SK-N-SH (cell line): ENCODE measurements around the gene ATG3. TPM values are rescaled to one million over a fixed set of nuclear protein-coding genes. Genes with fewer than 3 reads are reported as not detected.

Experiments used
- CTCF ChIA-PET: fragments of 300-600, 350-600 bp; formaldehyde crosslinking; extraction: SDS; loops from one replicate; lab custom pipeline; 2021; lab: Yijun Ruan, JAX
- POLR2A ChIA-PET: fragments of 350-600 bp; sonication (Branson Sonifier 250); formaldehyde crosslinking; extraction: SDS; loops from one replicate; lab custom pipeline; 2020; ENCODE audit warnings: antibody characterized with exemption, inconsistent platforms; lab: Yijun Ruan, JAX
- DNase-seq: peaks from one replicate; pipeline ENCODE4 v3.0.0; 2012
- H2AFZ ChIP-seq: fragments of 200-600 bp; sonication (generic); 2 replicates; pipeline ENCODE4 v1.8.1; 2016; ENCODE audit warnings: antibody characterized with exemption, mild to moderate bottlenecking, low read depth
- H3F3A ChIP-seq: fragments of 200-600 bp; sonication (generic); replicated peaks from 2 replicates; pipeline ENCODE3; 2016; ENCODE audit warnings: antibody characterized with exemption, mild to moderate bottlenecking; ENCODE audit not compliant: insufficient read depth
- H3K27ac ChIP-seq, 2 experiments: fragments of 200-500 bp in 1 of 2; fragments of 200-600 bp in 1 of 2; sonication (Bioruptor generic) in 1 of 2; sonication (generic), shearing (Covaris generic) in 1 of 2; 2 replicates each; pipeline versions ENCODE4 v1.5.1 to v1.6.1; 2014 to 2016; ENCODE audit warnings: low read depth in 2 of 2, inconsistent platforms in 1 of 2, low read length in 1 of 2, mild to moderate bottlenecking in 1 of 2, mixed read lengths in 1 of 2
- H3K27me3 ChIP-seq: fragments of 200-600 bp; sonication (generic), shearing (Covaris generic); 2 replicates; pipeline ENCODE4 v1.6.1; 2016; ENCODE audit warnings: mixed run types; ENCODE audit not compliant: insufficient read depth
- H3K36me3 ChIP-seq, 2 experiments: fragments of 200-500 bp in 1 of 2; fragments of 200-600 bp in 1 of 2; sonication (Bioruptor generic) in 1 of 2; sonication (generic) in 1 of 2; replicated peaks in 1 of 2; 2 replicates each; pipeline versions ENCODE3 to v1.5.1; 2014 to 2016; ENCODE audit warnings: low read length in 1 of 2, mild to moderate bottlenecking in 1 of 2; ENCODE audit not compliant: insufficient read depth in 2 of 2, control insufficient read depth in 1 of 2
- H3K4me1 ChIP-seq, 2 experiments: fragments of 200-500 bp in 1 of 2; fragments of 200-600 bp in 1 of 2; sonication (Bioruptor generic) in 1 of 2; sonication (generic), shearing (Covaris generic) in 1 of 2; 2 replicates each; pipeline versions ENCODE4 v1.5.1 to v1.6.1; 2014 to 2016; ENCODE audit warnings: low read depth in 1 of 2, low read length in 1 of 2, mixed run types in 1 of 2; ENCODE audit not compliant: insufficient read depth in 2 of 2, control insufficient read depth in 1 of 2
- H3K4me2 ChIP-seq: fragments of 200-600 bp; sonication (generic), shearing (Covaris generic); 2 replicates; pipeline ENCODE4 v1.6.1; 2017; ENCODE audit warnings: mixed run types
- H3K4me3 ChIP-seq, 2 experiments: fragments of 200-500 bp in 1 of 2; fragments of 200-600 bp in 1 of 2; sonication (Bioruptor generic) in 1 of 2; sonication (generic), shearing (Covaris generic) in 1 of 2; 2 replicates each; pipeline versions ENCODE4 v1.5.1 to v1.8.1; 2014 to 2016; ENCODE audit warnings: low read depth in 2 of 2, inconsistent platforms in 1 of 2, low read length in 1 of 2, mild to moderate bottlenecking in 1 of 2, mixed read lengths in 1 of 2, moderate library complexity in 1 of 2
- H3K79me2 ChIP-seq: fragments of 200-600 bp; sonication (generic); 2 replicates; pipeline ENCODE4 v1.8.1; 2017; ENCODE audit warnings: mild to moderate bottlenecking; ENCODE audit not compliant: insufficient read depth
- H3K9ac ChIP-seq: fragments of 200-600 bp; sonication (generic); 2 replicates; pipeline ENCODE4 v1.6.1; 2017; ENCODE audit warnings: mixed run types
- H3K9me2 ChIP-seq: fragments of 200-600 bp; sonication (generic); 2 replicates; pipeline ENCODE4 v1.6.1; 2017; ENCODE audit warnings: mixed run types
- H3K9me3 ChIP-seq: fragments of 200-600 bp; sonication (generic); 2 replicates; pipeline ENCODE4 v1.6.1; 2017; ENCODE audit warnings: mixed run types, mild to moderate bottlenecking, moderate library complexity
- H4K20me1 ChIP-seq: fragments of 200-600 bp; sonication (generic); 2 replicates; pipeline ENCODE4 v1.6.1; 2017; ENCODE audit warnings: mild to moderate bottlenecking, mixed run types; ENCODE audit not compliant: insufficient read depth
- CHD2 ChIP-seq: fragments of 150-350 bp; IDR thresholded peaks from 2 replicates; pipeline ENCODE4 v1.6.1; 2018; ENCODE audit warnings: low read length; ENCODE audit not compliant: partially characterized antibody
- ELF1 ChIP-seq: IDR thresholded peaks from 2 replicates; pipeline ENCODE4 v1.4.0; 2012
- EP300 ChIP-seq, 2 experiments: IDR thresholded peaks; 2 replicates each; pipeline versions ENCODE4 v1.4.0 to v1.6.1; 2012; ENCODE audit warnings: borderline replicate concordance in 1 of 2, low read depth in 1 of 2, low read length in 1 of 2
- EZH2phosphoT487 ChIP-seq: fragments of 200-600 bp; sonication (generic); IDR thresholded peaks from 2 replicates; pipeline ENCODE4 v1.6.1; 2017; ENCODE audit warnings: low read depth, mixed run types, mild to moderate bottlenecking, antibody characterized with exemption, moderate library complexity, borderline replicate concordance
- FOXJ3 ChIP-seq: sonication (generic); formaldehyde crosslinking; IDR thresholded peaks from 2 replicates; pipeline ENCODE4 v1.5.1; 2020; ENCODE audit warnings: mild to moderate bottlenecking, missing genetic modification reagents
- GATA2 ChIP-seq: sonication (generic); formaldehyde crosslinking; IDR thresholded peaks from 2 replicates; pipeline ENCODE4 v1.5.0; 2020; ENCODE audit warnings: mild to moderate bottlenecking, missing genetic modification reagents
- JUND ChIP-seq: IDR thresholded peaks from 2 replicates; pipeline ENCODE4 v1.4.0; 2012
- MEF2A ChIP-seq: IDR thresholded peaks from 2 replicates; pipeline ENCODE4 v1.4.0; 2012; ENCODE audit warnings: low read depth, borderline replicate concordance
- NRF1 ChIP-seq: IDR thresholded peaks from 2 replicates; pipeline ENCODE4 v1.6.1; 2012; ENCODE audit warnings: low read depth, mild to moderate bottlenecking, low read length
- POLR2AphosphoS5 ChIP-seq: IDR thresholded peaks from 2 replicates; pipeline ENCODE4 v1.6.1; 2012; ENCODE audit warnings: low read depth, low read length
- RCOR1 ChIP-seq: fragments of 150-350 bp; IDR thresholded peaks from 2 replicates; pipeline ENCODE4 v1.6.1; 2017; ENCODE audit warnings: antibody characterized with exemption, low read length
- RFX5 ChIP-seq: IDR thresholded peaks from 2 replicates; pipeline ENCODE4 v1.6.1; 2012; ENCODE audit warnings: mild to moderate bottlenecking, improper control_type of control experiment, low read length
- RXRA ChIP-seq: IDR thresholded peaks from 2 replicates; pipeline ENCODE4 v1.4.0; 2012; ENCODE audit warnings: low read depth, mild to moderate bottlenecking, borderline replicate concordance
- SIN3A ChIP-seq: IDR thresholded peaks from 2 replicates; pipeline ENCODE4 v1.6.1; 2012; ENCODE audit warnings: low read depth, mild to moderate bottlenecking, low read length, moderate library complexity, borderline replicate concordance
- SMC3 ChIP-seq: IDR thresholded peaks from 2 replicates; pipeline ENCODE4 v1.6.1; 2012; ENCODE audit warnings: low read depth, low read length, improper control_type of control experiment
- TAF1 ChIP-seq: IDR thresholded peaks from 2 replicates; pipeline ENCODE4 v1.6.1; 2012; ENCODE audit warnings: low read depth, mild to moderate bottlenecking, low read length, moderate library complexity, borderline replicate concordance
- TCF12 ChIP-seq: IDR thresholded peaks from 2 replicates; pipeline ENCODE4 v1.4.0; 2012
- TEAD4 ChIP-seq: IDR thresholded peaks from 2 replicates; pipeline ENCODE4 v1.4.0; 2012; ENCODE audit warnings: mild to moderate bottlenecking, borderline replicate concordance; ENCODE audit not compliant: insufficient read depth
- YY1 ChIP-seq: IDR thresholded peaks from 2 replicates; pipeline ENCODE4 v1.4.0; 2012; ENCODE audit warnings: low read depth, mild to moderate bottlenecking
- WGBS: methylation state at CpG from one replicate; pipeline ENCODE4 v1.1.6; 2017; ENCODE audit warnings: low lambda C conversion rate; 5-methylcytosine and 5-hydroxymethylcytosine counted together
- polyA plus RNA-seq, 3 experiments: library from polyadenylated mRNA; depleted of rRNA; stranded (reverse); fragments of >200 nt; gene quantifications; 2 replicates each; pipeline ENCODE4 v1.2.3, GENCODE V29; 2012
- TF ChIP-seq, protein P1 (sequence below): IDR thresholded peaks from 2 replicates; pipeline ENCODE4 v1.4.0; 2012; ENCODE audit warnings: low read depth
- TF ChIP-seq, protein P2 (sequence below): fragments of 150-350 bp; IDR thresholded peaks from 2 replicates; pipeline ENCODE4 v1.6.1; 2016; ENCODE audit warnings: mild to moderate bottlenecking, low read depth, low read length
- TF ChIP-seq, protein P3 (sequence below): IDR thresholded peaks from 2 replicates; pipeline ENCODE4; 2012

ATG3 gene
- polyA plus RNA-seq, 1 of the 3 experiments (the other 2 are of a cell fraction) = 38.8 TPM

DNA sequence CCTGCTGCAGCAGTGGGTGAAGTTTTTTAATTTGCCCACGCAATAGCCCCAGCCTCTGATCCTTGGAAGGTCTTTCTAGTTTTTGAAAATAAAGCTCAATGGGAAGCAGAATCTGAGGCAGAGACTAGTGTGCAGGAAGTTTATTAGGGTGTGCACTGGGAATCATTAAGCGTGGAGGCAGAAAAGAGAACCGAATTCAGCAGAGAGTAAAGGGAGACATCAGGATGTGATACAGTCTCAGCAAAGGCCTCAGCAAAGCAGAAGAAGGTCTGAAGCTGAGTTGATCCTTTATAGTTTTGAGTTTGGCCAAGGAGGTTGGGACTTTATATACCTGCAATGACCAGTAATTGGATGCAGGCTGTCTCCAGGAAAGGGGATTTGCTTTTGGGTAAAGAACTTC, 57.6 kb downstream of the ATG3 start:
- Histone ChIP-seq H3K4me2 (no peak overlapping the region), H3K36me3 (no peaks in the 10 kb centered on the region), H3F3A (no peaks in the 10 kb centered on the region), H3K4me3 (no peak overlapping the region), H3K9ac (no peak overlapping the region), H3K79me2 (no peaks in the 10 kb centered on the region), H3K27me3 (no peaks in the 10 kb centered on the region), H3K27ac (no peak overlapping the region), H4K20me1 (no peaks in the 10 kb centered on the region), H2AFZ (no peak overlapping the region), H3K9me3 (no peaks in the 10 kb centered on the region), H3K4me1 (no peaks in the 10 kb centered on the region), H3K9me2 (no peaks in the 10 kb centered on the region)
- POLR2A ChIA-PET = no interaction called here
- CTCF ChIA-PET = interaction anchor here (1.4 kb wide), 1 partner anchor 211 kb away, joined by 4 read pairs; no protein-coding TSS in a partner anchor
- no peak for DNase-seq
- no peak for TF ChIP-seq SIN3A
- TF ChIP-seq RCOR1 = no peak
- TF ChIP-seq CHD2 = no peak
- TF ChIP-seq POLR2AphosphoS5 = no peak
- no peak for TF ChIP-seq EP300 (IDR thresholded peaks at IDR 0.05; ENCODE audit: borderline replicate concordance in 1 of 2, low read depth in 1 of 2, low read length in 1 of 2)
- TF ChIP-seq, protein P1, sequence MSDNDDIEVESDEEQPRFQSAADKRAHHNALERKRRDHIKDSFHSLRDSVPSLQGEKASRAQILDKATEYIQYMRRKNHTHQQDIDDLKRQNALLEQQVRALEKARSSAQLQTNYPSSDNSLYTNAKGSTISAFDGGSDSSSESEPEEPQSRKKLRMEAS = no peak
- TF ChIP-seq FOXJ3 (CRISPR knock-in tag) = no peak
- TF ChIP-seq RXRA = no peak
- TF ChIP-seq YY1 = no peak
- TF ChIP-seq EZH2phosphoT487 = no peak
- no peak for TF ChIP-seq TCF12
- no peak for TF ChIP-seq GATA2
- TF ChIP-seq SMC3 = no peak
- TF ChIP-seq, protein P2, sequence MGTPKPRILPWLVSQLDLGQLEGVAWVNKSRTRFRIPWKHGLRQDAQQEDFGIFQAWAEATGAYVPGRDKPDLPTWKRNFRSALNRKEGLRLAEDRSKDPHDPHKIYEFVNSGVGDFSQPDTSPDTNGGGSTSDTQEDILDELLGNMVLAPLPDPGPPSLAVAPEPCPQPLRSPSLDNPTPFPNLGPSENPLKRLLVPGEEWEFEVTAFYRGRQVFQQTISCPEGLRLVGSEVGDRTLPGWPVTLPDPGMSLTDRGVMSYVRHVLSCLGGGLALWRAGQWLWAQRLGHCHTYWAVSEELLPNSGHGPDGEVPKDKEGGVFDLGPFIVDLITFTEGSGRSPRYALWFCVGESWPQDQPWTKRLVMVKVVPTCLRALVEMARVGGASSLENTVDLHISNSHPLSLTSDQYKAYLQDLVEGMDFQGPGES = no peak
- TF ChIP-seq TAF1 = no peak
- no peak for TF ChIP-seq ELF1
- 46% methylated on average over 3 of the region's 3 CpGs for WGBS

DNA sequence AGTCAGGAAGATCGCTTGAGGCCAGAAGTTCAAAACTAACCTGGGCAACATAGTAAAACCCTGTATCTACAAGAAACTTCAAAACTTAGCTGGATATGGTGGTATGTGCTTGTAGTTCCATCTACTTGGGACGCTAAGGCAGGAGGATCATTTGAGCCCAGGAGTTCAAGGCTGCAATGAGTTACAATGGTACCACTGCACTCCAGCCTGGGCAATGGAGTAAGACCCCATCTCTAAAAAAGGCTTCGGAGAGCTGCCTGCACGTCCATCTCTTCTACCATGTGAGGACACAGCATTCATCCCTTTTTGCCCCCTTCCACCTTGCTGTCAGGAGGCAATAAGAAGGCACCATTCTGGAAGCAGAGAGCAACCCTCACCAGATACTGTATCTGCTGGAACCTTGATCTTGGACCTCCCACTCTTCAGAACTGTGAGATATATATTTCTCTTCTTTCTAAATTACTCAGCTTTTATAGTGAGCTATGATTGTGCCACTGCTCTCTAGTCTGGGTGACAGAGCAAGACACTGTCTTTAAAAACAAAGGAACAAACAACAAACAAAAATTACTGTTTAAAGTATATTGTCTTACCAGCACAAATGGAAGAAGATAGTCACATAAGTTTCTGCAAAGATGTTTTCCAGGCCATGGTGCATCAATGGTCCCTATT, 58.3 kb downstream of the ATG3 start:
- H3K4me3 ChIP-seq = no peak overlapping the region
- H4K20me1 ChIP-seq = no peaks in the 10 kb centered on the region
- H3F3A ChIP-seq = no peaks in the 10 kb centered on the region
- no peaks in the 10 kb centered on the region for H3K9me2 ChIP-seq
- no peak overlapping the region for H2AFZ ChIP-seq
- no peak for DNase-seq
- no peaks in the 10 kb centered on the region for H3K9me3 ChIP-seq
- H3K27me3 ChIP-seq = no peaks in the 10 kb centered on the region
- no peak overlapping the region for H3K4me2 ChIP-seq
- TF ChIP-seq JUND (no peak), TCF12 (no peak), RFX5 (no peak), SIN3A (no peak), POLR2AphosphoS5 (no peak), ELF1 (no peak), SMC3 (no peak), TEAD4 (no peak), RXRA (no peak), NRF1 (no peak), CHD2 (no peak), EZH2phosphoT487 (no peak), RCOR1 (no peak), MEF2A (no peak)
- TF ChIP-seq, protein P2 = no peak
- TF ChIP-seq, protein P3, sequence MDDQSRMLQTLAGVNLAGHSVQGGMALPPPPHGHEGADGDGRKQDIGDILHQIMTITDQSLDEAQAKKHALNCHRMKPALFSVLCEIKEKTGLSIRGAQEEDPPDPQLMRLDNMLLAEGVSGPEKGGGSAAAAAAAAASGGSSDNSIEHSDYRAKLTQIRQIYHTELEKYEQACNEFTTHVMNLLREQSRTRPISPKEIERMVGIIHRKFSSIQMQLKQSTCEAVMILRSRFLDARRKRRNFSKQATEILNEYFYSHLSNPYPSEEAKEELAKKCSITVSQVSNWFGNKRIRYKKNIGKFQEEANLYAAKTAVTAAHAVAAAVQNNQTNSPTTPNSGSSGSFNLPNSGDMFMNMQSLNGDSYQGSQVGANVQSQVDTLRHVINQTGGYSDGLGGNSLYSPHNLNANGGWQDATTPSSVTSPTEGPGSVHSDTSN = no peak
- TF ChIP-seq, protein P1 = no peak
- no peaks in the 10 kb centered on the region for H3K36me3 ChIP-seq
- no peak overlapping the region for H3K9ac ChIP-seq
- WGBS = 32% methylated on average over 3 of the region's 4 CpGs
- no peaks in the 10 kb centered on the region for H3K79me2 ChIP-seq
- ChIA-PET POLR2A (no interaction called here), CTCF (no interaction called here)
- H3K27ac ChIP-seq = no peak overlapping the region
- H3K4me1 ChIP-seq = no peaks in the 10 kb centered on the region
